GM21447 (cell line): ENCODE measurements around the gene PRR5.

ENCODE experiments used
- ATAC-seq: cut with Tn5 transposase; IDR thresholded peaks from one replicate; pipeline ENCODE4 v1.9.1; 2021; ENCODE audit not compliant: unreplicated experiment

Gene PRR5

GRCh38 chr22:44691796-44692661 is 10.0 kb upstream of the PRR5 start:
- no peak for ATAC-seq

- ATAC-seq = no peak
These were observed 9.4 kb upstream of the PRR5 start for GRCh38 chr22:44692662-44693007.

GRCh38 chr22:44693145-44693544 is 8.9 kb upstream of the PRR5 start:
- no peak for ATAC-seq

- ATAC-seq = no peak
These were observed 8.2 kb upstream of the PRR5 start for GRCh38 chr22:44693756-44694155.

- ATAC-seq = no peak
These were observed 4.4 kb upstream of the PRR5 start for GRCh38 chr22:44697423-44698141.

GRCh38 chr22:44698531-44699421 is 3.2 kb upstream of the PRR5 start:
- ATAC-seq = no peak

- no peak for ATAC-seq
These were observed 1.5 kb upstream of the PRR5 start for GRCh38 chr22:44700456-44700855.

- ATAC-seq = no peak
These were observed 715 bp upstream of the PRR5 start for GRCh38 chr22:44701187-44701790.

- ATAC-seq = peak; percentile 23
These were observed 635 bp downstream of the PRR5 start for GRCh38 chr22:44702479-44703198.

- ATAC-seq = no peak
These were observed 1.4 kb downstream of the PRR5 start for GRCh38 chr22:44703255-44703870.

GRCh38 chr22:44704159-44705021 is 2.4 kb downstream of the PRR5 start:
- no peak for ATAC-seq

GRCh38 chr22:44705022-44705297 is 3.0 kb downstream of the PRR5 start:
- ATAC-seq = no peak

- no peak for ATAC-seq
These were observed 4.5 kb downstream of the PRR5 start for GRCh38 chr22:44706488-44706887.

- no peak for ATAC-seq
These were observed 5.2 kb downstream of the PRR5 start for GRCh38 chr22:44707178-44707577.

- no peak for ATAC-seq
These were observed 5.7 kb downstream of the PRR5 start for GRCh38 chr22:44707752-44708151.

- ATAC-seq = no peak
These were observed 7.9 kb downstream of the PRR5 start for GRCh38 chr22:44709881-44710392.

GRCh38 chr22:44710474-44711240 is 8.7 kb downstream of the PRR5 start:
- ATAC-seq = no peak

- ATAC-seq = no peak
These were observed 9.2 kb downstream of the PRR5 start for GRCh38 chr22:44711241-44711560.
